GM15510 (cell line): Measurements from ENCODE around the gene EML5.
A peak's percentile ranks its signal among the peaks of the same experiment; 100 is the strongest.

Source experiments
- POLR2A ChIP-seq: IDR thresholded peaks from 3 replicates; pipeline ENCODE4 v1.6.1; 2011; ENCODE audit warnings: borderline replicate concordance; ENCODE audit not compliant: insufficient read length; ENCODE audit errors: extremely low read depth

The EML5 gene

DNA sequence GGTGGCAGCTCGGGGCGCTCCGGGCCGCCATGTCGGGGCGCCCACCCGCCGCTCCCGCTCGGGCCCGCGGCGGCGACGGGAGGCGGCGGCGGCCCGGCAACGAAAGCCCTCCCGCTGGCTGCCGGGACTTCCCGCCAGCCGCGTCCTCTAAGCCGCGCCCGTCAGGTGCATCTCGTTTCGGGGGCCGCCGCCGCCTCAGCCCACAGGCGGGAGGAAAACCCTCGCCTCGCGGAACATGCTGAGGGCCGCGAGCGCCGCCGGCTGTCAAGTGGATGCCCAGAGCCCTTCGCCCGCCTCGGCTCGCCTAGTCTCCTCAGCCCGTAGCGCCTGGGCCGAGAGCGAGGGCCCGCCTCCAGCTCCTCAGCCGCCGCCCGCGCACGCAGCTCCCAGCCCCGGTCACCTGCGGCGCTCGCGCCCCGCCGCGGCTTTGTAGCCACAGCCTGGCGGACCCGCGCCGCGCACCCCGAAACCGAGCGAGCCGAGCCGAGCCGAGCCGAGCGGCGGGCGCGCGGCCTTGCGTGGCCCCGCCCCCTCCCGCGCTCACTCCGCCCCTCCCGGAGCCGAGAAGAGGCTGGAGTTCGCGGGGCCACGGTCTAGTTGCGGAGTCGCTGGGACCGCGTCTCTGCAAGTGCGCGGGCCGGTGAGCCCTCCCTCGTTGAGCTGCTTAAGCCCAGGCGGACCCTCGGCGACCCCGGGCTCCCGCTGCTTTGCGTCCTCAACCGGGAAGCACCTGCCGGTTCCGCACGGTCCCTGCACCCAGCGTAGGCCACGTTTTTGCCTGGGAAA is at the start of gene EML5:
Gene EML5 (minus strand): TSS at position 481 of the 786 bp plus-strand sequence. CDS start 450 bp downstream, at position 31.
- no peak for TF ChIP-seq POLR2A

DNA sequence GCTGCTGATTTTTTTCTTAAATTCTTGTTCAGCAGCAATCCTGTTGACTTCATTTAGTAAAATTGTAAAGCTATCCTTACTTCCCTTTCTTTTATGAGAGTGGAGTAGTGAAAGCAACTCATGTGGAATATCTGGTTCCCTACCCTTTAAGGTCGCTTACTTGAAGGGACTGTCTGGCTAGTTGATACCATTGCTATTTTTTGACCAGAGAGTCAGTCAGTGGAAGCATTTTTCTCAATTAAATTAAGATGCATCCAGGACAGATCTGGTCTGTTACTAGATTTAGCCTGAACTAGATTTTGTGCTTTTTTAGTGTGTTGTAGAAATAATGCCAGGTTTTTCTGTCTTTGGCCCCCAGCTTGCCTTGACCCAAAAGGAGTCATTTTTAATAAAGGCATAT is 49.7 kb upstream of the EML5 start:
- no peak for TF ChIP-seq POLR2A

DNA sequence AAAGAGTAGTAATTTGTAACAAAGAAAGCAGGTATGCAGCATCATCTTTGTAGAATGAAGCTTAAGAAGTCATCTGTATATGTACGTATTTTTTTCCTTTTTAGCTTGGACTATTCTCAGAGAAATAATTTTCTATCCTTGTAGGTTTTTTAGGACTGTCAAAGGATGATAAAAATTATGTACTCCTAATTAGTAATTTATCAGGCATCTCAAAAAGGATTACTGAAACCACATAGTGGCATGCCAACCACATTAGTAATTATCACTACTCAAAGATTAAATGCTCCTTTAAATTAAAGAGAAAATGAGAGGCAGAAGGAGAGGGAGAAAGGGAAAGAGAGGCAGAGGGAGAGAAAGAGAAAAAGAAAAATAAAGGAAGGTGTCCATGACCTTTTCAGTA is 49.0 kb upstream of the EML5 start:
- TF ChIP-seq POLR2A = no peak

DNA sequence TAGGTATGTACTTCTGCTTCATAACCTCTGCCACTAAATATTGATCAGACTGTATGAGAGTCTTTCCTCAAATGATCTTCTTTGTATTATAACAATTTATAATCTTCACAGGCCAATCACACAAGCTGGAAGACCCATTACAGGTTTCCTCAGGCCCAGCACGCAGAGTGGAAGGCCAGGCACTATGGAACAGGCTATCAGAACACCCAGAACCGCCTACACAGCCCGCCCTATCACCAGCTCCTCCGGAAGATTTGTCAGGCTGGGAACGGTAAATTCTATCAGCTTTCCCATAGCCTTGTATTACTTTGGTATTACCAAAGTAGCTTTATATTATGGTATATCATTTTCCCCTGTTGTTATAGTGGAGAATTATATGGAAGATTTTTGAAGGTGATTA is 48.2 kb upstream of the EML5 start:
- no peak for TF ChIP-seq POLR2A

DNA sequence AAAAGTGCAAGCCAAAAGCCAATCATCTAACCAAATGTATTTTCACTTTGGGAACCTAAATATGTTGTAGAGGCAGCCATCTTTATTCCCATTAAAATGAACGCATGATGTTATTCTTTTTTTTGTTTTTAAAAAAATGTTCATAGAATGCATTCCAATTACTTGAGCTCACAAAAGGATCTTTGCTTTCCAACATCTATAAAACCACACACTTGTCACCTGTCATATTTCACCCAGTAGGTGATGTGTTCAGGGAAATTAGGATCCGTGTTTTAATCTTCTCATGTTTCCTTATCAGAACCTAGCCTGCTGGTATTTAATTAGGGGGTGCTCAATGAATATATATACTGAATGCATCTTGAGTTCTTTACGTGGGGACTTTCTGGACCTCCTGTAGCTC is 45.3 kb upstream of the EML5 start:
- no peak for TF ChIP-seq POLR2A

DNA sequence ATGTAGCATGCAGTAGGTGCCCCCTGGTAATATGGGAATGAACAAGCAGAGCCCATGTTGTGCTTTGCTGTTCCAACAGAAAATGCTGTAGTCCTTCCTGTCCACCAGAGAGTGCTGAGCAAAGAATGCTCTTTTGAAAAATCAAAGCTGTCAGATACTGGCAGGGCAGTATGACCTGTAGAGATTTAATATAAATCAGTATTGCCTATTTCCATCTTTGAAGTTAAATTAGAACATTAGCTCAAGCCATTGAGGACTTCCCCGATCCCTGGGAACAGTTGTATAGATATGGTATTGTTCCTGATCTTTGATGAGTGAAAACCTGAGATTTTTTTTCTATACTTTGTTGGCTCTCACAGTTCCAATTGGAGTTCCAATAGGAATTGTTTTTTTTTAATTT is 44.7 kb upstream of the EML5 start:
- TF ChIP-seq POLR2A = no peak

DNA sequence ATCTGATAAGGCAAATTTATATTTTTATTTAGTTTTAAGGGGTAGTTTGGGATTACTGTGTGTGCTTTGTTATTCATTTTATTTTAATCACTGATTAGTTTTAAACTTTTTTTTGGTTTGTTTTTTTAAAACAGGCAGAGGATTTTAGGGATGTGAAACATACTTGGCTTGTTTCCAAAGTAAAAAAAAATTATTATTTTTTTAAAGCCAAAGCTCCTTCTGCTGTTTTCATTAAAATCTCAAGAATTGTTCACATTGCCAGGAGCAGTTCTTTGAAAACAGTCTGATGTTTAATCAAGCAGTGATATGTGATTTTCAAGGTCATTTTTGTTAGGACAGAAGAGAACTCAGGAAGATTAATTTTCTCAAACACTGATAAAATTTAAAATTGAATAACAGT is 42.9 kb upstream of the EML5 start:
- TF ChIP-seq POLR2A = no peak

DNA sequence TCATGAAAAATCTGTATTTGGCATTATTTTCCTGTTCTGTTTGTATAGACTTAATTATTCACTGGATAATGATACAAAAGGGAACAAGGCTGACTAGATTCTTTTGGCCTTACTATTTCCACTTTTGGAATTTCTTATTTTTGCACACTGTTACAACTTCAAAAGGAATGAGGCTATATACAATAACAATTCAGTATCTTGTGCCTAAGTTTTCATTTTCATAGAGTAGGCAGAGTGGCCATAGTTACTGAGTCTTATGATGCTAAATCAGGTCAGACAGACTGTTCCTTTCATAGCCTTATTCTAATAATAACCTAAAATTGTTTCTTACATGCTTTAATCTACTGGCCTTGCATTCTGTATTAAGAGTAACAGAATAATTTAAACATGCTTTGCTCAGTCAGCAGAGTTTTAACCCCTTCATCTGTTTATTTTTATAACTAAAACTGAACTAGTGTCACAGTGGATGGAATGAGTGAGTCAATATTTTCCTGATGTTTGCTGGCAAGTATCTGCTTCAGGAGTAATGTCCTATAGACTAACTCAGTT is 42.2 kb upstream of the EML5 start:
- no peak for TF ChIP-seq POLR2A

DNA sequence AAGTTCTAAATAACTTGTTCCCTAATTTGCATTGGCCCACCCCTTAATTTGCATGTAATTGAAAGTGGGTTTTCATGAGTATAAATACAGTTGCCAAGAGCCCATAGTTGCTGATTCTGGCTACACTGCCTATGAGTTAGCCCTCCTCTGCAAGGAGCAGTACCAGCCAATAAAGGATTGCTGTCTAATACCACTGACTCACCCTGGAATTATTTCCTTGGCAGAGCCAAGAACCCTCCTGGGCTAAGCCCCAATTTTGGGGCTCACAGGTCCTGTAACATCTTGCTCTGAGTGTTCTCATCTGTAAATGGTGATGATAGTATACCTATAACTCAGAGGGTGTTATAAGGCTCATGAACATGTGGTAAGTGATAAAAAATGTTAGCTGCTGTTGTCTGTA is 38.5 kb upstream of the EML5 start:
- no peak for TF ChIP-seq POLR2A

DNA sequence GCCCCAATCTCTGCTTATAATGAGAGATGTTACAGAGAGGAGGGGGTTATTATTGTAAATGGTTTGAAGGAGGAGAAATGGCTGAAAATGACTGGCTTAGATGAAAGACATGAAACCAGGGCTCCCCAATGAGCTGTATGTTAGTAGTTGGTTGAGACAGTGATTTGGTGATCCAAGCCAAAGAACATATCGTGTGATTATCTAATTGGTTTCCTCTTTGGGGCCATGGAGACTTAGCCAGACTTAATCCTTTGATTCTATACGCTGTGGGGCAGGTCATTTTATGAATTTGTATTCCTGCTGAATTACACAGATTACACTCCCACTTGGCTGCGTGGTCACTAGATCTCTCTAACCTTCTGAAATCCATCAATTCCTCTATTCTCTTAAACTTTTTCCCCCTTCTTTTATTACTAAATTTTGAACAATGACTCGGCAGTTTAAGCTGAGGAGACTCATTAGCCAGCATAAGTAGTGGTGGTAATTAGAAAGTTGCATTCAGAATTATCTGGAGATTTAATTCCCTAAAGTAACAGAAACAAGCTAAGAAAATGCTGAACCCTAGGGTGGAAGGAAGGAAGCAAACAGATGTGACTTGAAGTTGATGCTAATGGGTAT is 37.0 kb upstream of the EML5 start:
- no peak for TF ChIP-seq POLR2A

DNA sequence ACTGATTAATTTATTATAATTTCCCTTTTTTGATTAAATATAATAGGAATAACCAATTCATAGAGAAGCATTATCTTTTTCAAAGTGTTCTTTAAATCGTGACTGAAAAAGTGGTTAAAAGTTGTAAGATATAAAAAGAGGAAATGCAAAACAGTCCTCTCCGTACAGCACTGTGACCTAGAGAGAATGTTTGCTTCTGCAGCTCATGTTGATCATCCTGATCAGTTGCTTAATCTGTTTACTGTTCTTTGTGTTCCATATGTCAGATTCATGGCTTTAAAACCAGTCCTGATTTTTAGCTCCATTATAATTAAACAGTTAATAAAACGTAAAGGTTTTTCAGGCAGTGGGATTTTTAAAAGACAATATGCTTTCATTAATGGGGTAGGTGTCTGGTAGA is 36.4 kb upstream of the EML5 start:
- no peak for TF ChIP-seq POLR2A

DNA sequence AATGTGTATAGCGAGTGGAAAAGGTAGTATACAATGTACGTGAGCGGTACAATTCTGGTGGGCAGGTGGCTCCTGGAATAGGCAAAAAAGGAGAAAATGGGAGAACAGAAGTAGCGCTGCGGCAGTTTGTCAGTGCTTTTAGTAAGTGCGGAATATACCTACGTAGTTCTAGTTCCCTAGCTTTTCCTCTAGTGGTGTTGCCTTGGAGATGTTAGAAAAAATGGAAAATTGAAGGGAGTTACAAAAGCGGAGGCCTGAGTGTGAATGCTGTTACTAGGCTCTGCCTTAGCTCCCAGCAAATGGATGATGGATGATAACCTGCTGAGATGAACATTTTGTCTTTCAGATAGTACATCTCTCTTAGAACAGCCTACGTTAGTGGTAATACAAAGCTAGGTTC is 32.8 kb upstream of the EML5 start:
- no peak for TF ChIP-seq POLR2A

DNA sequence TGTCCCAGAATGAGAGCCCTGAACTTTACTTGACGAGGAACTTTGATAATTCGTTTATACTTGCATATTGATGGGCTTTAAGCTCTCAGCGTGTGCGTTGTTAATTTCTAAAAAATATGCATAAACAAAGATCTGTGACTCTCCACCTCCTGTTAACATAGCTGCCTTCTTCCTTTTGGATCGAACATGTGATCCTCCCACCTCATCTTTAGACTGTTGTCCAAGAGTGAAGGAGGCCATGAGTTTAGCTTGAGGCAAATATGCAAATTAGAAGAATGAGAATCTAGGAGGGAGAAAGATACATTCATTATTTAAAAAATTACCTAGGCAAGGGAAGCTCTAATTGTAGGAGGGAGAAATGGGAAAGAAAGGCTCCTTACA is 32.3 kb upstream of the EML5 start:
- no peak for TF ChIP-seq POLR2A

DNA sequence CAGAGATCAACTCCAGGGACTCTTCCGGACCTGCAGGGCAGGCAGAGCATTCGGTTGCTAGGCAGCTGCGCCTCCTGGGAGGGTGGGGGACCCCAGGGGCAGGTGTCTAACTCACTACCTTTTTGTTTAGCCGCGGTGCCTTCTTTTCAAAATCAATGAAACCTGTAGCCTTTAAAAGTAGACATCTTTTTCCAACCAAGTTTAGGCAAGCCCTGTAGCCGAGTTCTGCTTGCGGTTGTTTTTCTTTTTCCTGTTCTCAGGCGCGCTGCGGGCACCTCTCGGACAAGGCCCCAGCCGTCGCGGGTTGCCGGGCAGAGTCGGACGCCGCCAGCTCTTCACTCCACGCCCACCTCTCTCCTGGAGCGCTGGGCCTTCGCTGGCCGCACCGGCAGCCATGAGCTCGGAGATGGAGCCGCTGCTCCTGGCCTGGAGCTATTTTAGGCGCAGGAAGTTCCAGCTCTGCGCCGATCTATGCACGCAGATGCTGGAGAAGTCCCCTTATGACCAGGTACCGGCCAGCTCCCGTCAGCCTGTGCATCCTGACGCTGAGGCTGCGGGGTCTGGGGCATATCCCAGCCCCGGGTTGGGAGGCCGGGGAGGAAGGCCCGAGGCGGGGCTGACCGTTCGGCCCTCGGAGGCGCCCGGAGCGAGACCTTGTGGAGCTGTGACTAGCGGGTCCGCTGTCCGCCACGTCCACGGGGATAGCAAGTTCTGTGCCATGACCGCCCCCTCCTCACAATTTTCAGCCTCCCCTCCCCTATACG is 31.7 kb upstream of the EML5 start, which contains the start of gene TTC8:
Gene TTC8 (plus strand): TSS at position 338 of the 764 bp plus-strand sequence. CDS start 57 bp downstream, at position 395.
- peak; percentile 68 for TF ChIP-seq POLR2A

DNA sequence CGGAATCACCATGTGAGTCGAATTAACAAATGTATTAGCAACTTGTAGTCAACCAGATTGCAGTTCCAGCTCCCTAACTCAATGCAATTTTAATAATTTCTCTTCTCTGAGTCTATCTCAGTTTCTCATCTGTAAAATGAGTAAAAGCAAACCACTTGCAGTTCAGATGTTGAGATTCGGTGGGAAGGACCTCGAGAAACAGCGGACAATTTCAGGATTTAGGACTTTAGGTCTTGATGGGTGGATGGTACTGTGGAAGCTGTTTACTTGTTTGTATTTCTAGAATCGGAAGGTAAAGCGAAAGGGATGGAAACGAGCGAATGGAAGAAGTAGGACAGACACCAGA is 31.2 kb upstream of the EML5 start:
- TF ChIP-seq POLR2A = no peak

DNA sequence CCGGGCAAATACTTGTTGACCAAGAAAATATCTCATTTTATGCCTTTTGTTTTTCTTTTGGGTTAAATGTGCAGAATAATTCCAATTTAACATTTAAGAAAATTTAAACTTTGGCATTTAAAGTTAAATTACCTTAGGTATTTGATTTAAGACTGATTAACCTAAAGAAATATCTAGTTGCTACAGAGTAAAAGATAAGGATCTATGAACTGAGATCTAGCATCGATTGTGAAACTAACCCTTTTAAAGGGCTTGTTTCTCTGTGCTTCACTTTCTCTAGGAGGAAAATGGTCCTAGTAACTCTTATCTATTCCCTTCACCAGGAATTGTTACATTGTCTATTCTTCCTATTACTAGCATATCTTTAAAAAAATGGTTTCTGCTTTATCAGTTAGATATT is 29.1 kb upstream of the EML5 start:
- no peak for TF ChIP-seq POLR2A

DNA sequence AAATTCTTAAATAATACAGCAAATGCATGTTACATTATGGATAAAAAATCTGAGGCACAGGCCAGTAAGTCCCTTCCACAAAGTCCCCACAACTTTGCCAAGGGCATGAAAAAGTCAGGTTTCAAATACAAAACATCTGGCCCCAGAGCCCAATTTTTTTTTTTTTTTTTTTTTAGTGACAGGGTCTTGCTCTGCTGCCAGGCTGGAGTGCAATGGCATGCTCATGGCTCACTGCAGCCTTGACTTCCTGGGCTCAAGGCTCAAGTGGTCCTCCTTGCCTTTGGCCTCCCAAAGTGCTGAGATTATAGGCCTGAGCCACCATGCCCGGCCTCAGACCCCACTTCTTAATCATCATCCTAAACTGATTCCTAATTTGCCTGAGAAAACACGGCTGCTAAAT is 28.6 kb upstream of the EML5 start:
- no peak for TF ChIP-seq POLR2A

DNA sequence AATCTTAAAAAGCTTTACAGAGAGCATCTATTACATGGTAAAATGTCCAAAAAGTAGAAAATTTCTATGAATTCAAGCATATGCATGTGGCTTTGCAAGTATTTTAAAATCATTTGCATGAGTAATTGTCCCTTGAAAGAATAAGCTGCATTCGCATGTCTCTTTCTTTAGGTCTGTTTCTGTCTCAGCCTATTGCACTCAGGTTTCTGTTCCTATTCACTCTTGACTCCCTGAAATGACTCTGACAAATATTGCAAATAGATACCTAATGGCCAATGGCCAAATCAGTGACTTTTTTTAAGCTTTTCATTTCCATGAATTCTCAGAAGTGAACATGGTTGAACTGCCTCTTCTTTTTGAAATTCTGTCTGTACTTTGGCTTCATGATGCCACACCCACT is 25.3 kb upstream of the EML5 start:
- no peak for TF ChIP-seq POLR2A
